Esophagus (tissue), 2 donors: ENCODE results near the gene ANKS1A. TPM values are rescaled to one million over a fixed set of nuclear protein-coding genes. Genes with fewer than 3 reads are reported as not detected.
"Not testable (repeated sequence)": the region's sequence is repeated elsewhere in the genome, so short reads cannot be mapped to it uniquely, and the experiment has no call there.

Experiments
- H3K27ac ChIP-seq, 2 donors: one replicate each; pipeline ENCODE4 v1.5.1; 2013; ENCODE audit warnings: low read depth in 2 of 2, mild to moderate bottlenecking in 2 of 2, inconsistent platforms in 1 of 2, low read length in 1 of 2, moderate library complexity in 1 of 2
- H3K27me3 ChIP-seq, 2 donors: one replicate each; pipeline ENCODE4 v1.6.1; 2013; ENCODE audit warnings: low read length in 2 of 2, control low read depth in 1 of 2, mild to moderate bottlenecking in 1 of 2; ENCODE audit not compliant: insufficient read depth in 2 of 2, control insufficient read depth in 1 of 2
- H3K36me3 ChIP-seq, 2 donors: one replicate each; pipeline ENCODE4 v1.6.1; 2013; ENCODE audit warnings: low read length in 1 of 2; ENCODE audit not compliant: control insufficient read depth in 2 of 2, insufficient read depth in 2 of 2
- H3K4me1 ChIP-seq, 2 donors: one replicate each; pipeline ENCODE4 v1.6.1; 2013; ENCODE audit warnings: low read length in 1 of 2; ENCODE audit not compliant: control insufficient read depth in 2 of 2, insufficient read depth in 2 of 2
- H3K4me3 ChIP-seq, 2 donors: one replicate each; pipeline ENCODE4 v1.5.1; 2013; ENCODE audit warnings: low read length in 2 of 2, mild to moderate bottlenecking in 2 of 2, low read depth in 1 of 2, moderate library complexity in 1 of 2
- H3K9me3 ChIP-seq, 2 donors: one replicate each; pipeline ENCODE4 v1.6.1; 2013; ENCODE audit warnings: mild to moderate bottlenecking in 2 of 2, low read depth in 1 of 2, low read length in 1 of 2, moderate library complexity in 1 of 2; ENCODE audit not compliant: control insufficient read depth in 2 of 2, insufficient read depth in 1 of 2
- WGBS, 2 donors: extraction: QIAGEN DNeasy Blood & Tissue Kit; methylation state at CpG; one replicate each; pipeline ENCODE4 v1.1.7; 2013; 5-methylcytosine and 5-hydroxymethylcytosine counted together
- polyA plus RNA-seq, 2 donors: library from polyadenylated mRNA; stranded (reverse); fragments of 200-250 nt; gene quantifications; one replicate each; pipeline ENCODE4 v1.2.3, GENCODE V29; 2013
- donor health status: healthy with polysubstance abuse.
- donor health status: Bipolar disorder and iron deficiency.

ANKS1A gene
- polyA plus RNA-seq, 2 donors: 6.3 to 7.7 TPM

DNA sequence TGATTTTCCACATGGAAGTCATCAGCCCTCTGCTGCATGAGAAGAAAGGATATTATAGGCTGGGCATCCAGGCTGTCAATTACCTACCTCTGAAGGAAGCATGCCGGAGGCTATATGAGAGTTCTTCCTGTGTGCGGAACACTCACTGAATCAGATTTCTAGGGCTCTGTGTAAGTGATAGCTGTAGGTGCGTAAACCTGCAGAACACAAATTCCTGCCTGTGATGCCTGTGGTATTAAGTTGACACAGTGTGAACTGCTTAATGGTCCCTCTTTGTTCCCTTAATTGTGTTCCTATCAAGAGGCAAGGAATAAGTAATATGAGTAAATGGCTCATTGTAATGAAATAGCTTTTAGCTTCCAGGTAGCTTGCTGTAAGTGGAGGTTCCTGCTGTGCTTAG, 103.3 kb downstream of the ANKS1A start:
- no peaks in the 10 kb centered on the region for H3K27me3 ChIP-seq
- no peaks in the 10 kb centered on the region for H3K9me3 ChIP-seq
- H3K4me3 ChIP-seq: no peak overlapping the region
- no peaks in the 10 kb centered on the region for H3K4me1 ChIP-seq
- WGBS, 2 donors: 97 to 100% methylated on average over 3 of the region's 3 CpGs
- H3K36me3 ChIP-seq: peaks cover 0 to 16% of the 10 kb centered on the region in 2 donors
- H3K27ac ChIP-seq: no peak overlapping the region

DNA sequence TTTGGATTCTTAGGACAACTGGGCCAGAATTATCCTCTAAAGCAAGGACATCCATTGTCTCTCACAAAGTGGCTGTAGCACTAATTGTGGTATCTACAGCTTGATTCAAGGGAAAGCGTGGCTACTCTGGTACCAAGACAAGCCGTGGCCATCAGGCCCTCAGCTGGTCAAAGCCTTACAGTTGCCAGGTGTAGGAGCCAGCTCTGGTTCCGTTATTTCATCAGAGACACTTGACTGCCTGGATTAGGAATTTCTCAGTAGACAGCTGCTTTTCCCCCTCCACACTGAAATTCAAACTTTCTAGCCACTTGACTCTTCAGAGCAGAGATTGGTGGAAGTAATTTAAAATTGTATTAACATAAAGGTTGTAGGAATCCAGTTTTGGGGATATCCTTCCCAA, 104.2 kb downstream of the ANKS1A start:
- Histone ChIP-seq H3K36me3 (peaks cover 0 to 16% of the 10 kb centered on the region in 2 donors), H3K27ac (no peak overlapping the region), H3K27me3 (no peaks in the 10 kb centered on the region), H3K4me3 (no peak overlapping the region), H3K9me3 (no peaks in the 10 kb centered on the region), H3K4me1 (no peaks in the 10 kb centered on the region)
- WGBS, 2 donors: 89 to 94% methylated on average over 3 of the region's 3 CpGs

DNA sequence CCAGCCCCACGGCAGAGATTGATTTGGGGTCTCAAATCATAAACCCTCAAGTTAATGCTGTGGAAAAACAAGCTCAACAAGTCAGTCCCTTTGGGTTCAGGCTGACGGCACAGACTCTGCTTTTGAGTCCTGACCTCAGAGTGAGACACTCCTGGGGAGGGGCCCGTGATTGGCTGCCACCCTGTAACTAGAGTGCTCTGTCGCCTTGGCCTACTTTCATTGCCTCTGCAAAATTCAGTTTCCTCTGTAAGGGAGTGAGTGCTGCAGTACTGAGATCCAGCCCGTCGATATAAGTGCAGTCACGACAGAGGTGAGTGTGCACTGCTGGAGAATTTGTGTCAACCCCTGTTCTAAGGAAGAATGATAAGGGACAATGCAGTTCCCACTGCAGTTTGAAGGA, 105.6 kb downstream of the ANKS1A start:
- H3K36me3 ChIP-seq: peaks cover 0 to 19% of the 10 kb centered on the region in 2 donors

DNA sequence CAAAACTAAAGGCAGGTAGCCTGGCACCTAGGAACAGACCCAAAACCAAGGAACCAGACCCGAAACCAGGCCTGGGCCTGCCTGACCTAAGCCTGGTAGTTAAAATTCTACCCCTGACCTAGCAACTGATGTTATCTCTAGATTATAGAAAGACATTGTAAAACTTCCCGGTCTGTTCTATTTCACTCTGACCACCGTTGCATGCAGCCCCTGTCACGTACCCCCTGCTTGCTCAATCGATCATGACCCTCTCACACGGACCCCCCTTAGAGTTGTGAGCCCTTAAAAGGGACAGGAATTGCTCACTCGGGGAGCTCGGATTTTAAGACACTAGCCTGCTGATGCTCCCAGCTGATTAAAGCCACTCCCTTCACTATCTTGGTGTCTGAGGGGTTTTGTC, 109.4 kb downstream of the ANKS1A start:
- H3K4me3 ChIP-seq, H3K27me3 ChIP-seq, H3K4me1 ChIP-seq, H3K27ac ChIP-seq, H3K9me3 ChIP-seq: not testable (repeated sequence)
- H3K36me3 ChIP-seq: peaks cover 0 to 12% of the 10 kb centered on the region in 2 donors
- 96% methylated on average over 8 of the region's 8 CpGs for WGBS, 2 donors

More for the DNA sequence above, 105.6 kb downstream of the ANKS1A start:
- Histone ChIP-seq H3K27ac (no peak overlapping the region), H3K4me1 (no peaks in the 10 kb centered on the region), H3K9me3 (no peaks in the 10 kb centered on the region), H3K4me3 (no peak overlapping the region), H3K27me3 (no peaks in the 10 kb centered on the region)
- 90 to 94% methylated on average over 7 of the region's 7 CpGs for WGBS, 2 donors

DNA sequence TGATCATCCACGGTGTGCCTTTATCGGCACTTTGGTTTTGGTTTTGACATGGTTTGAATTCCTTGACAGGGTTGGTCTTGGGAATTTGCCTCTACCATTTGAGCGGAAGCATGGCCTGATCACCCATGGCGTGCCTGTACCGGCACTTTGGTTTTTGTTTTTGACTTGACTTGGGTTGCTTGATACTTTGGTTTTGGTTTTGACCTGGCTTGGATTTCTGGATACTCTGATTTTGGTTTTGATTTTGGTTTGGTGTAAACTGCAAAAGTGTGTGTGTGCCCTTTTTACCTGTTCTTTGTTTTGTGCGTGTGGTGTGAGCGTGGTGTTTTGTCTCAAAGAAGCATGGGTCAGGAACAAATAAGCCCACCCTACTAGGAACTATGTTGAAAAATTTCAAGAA, 110.1 kb downstream of the ANKS1A start:
- 95 to 98% methylated on average over 7 of the region's 7 CpGs for WGBS, 2 donors
- H3K27ac ChIP-seq, H3K27me3 ChIP-seq, H3K4me1 ChIP-seq, H3K9me3 ChIP-seq, H3K4me3 ChIP-seq: not testable (repeated sequence)
- H3K36me3 ChIP-seq: peaks cover 0 to 11% of the 10 kb centered on the region in 2 donors

DNA sequence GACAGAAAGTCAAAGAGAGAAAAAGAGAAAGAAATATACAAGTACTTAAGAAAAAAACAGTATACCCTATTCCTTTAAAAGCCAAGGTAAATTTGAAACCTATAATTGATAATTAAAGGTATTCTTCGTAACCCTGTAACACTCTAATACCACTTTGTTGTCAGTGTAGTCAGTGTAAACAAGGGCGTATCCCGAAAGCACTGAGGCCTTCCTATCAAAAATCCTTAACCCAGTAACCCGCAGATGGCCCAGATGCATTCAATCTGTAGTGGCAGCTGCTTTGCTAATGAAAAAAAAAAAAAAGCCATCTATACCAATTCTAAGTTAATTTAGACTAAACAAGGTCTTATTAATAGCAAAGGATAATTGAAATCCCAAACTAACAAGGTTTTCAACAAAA, 110.9 kb downstream of the ANKS1A start:
- H3K27me3 ChIP-seq, H3K9me3 ChIP-seq, H3K27ac ChIP-seq, H3K4me3 ChIP-seq, H3K36me3 ChIP-seq, H3K4me1 ChIP-seq: not testable (repeated sequence)
- WGBS, 2 donors: 88 to 89% methylated on average over 4 of the region's 4 CpGs

DNA sequence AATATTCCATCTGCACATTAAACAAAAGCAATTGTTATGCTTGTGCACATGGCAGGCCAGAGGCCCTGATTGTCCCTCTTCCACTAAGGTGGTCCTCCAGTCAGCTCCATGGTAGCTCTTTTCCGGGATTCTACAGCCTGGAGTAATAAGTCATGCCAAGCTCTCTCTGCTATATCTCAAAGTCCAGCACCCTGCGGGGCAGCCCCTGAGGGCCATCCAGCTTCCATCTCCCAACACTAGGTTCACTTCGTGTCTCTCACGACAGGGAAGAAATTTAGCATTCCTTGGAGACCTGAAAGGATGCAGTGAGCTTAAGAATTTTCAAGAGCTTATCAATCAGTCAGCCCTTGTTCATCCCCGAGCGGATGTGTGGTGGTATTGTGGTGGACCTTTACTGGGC, 112.3 kb downstream of the ANKS1A start:
- not testable (repeated sequence) for H3K27ac ChIP-seq, H3K4me1 ChIP-seq, H3K4me3 ChIP-seq, H3K36me3 ChIP-seq, H3K9me3 ChIP-seq, H3K27me3 ChIP-seq
- 94% methylated on average over 6 of the region's 6 CpGs for WGBS, 2 donors

DNA sequence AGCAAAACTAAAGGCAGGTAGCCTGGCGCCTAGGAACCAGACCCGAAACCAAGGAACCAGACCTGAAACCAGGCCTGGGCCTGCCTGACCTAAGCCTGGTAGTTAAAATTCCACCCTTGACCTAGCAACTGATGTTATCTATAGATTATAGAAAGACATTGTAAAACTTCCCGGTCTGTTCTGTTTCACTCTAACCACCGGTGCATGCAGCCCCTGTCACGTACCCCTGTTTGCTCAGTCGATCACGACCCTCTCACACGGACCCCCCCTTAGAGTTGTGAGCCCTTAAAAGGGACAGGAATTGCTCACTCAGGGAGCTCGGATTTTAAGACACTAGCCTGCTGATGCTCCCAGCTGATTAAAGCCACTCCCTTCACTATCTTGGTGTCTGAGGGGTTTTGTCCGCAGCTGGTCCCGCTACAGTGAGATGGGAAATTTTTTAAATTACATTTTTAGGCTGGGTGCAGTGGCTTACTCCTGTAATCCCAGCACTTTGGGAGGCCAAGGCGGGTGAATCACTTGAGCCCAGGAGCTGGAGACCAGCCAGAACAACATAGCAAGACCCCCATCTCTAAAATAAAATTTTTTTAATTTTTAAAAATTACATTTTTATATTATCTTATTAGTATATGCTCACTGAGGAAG, 115.0 kb downstream of the ANKS1A start:
- WGBS, 2 donors: 83 to 85% methylated on average over 12 of the region's 12 CpGs
- not testable (repeated sequence) for H3K4me1 ChIP-seq

DNA sequence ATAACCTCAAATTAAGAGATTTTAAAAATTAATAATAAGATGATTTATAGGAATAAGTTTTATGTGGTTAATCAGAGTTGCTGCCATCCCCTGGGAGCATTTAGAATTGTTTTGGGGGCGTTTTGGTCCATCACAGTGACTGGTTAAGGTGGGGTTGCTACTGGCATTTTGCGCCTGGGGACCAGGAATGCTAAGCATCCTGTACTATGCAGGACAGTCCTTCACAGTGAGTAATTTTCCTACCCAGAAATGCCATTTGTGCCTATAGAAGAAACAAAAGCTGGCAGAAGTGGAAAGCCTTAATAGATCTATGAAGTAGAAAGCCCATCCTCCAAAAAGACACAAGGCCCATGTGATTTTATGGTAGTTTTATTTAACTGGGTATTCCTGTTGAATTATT, 118.0 kb downstream of the ANKS1A start:
- H3K4me1 ChIP-seq: no peaks in the 10 kb centered on the region
- H3K27ac ChIP-seq: no peak overlapping the region
- H3K4me3 ChIP-seq: no peak overlapping the region
- 88 to 90% methylated on average over 2 of the region's 2 CpGs for WGBS, 2 donors
- H3K27me3 ChIP-seq: no peaks in the 10 kb centered on the region
- no peaks in the 10 kb centered on the region for H3K36me3 ChIP-seq
- H3K9me3 ChIP-seq: no peaks in the 10 kb centered on the region

More for the DNA sequence above, 115.0 kb downstream of the ANKS1A start:
- H3K36me3 ChIP-seq, H3K4me3 ChIP-seq, H3K27ac ChIP-seq, H3K27me3 ChIP-seq, H3K9me3 ChIP-seq: not testable (repeated sequence)

DNA sequence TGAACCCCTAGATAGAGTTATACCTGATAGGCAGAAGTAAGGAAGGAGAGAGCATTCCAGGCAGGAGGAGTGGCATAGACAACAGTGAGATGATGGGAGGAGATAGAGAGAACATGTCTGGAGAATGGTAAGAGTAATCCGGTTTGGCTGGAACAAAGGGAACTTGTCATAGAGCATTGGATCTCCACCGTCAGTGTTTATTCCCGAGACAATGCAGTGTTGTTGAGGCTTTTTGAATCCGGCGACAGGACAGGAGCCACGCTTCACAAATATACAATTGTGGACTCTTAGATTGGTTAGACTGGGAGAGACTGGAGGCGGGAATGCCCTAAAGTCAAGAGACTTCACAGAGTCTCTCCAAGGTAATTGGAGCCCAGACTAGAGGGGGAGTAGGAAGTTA, 119.8 kb downstream of the ANKS1A start:
- H3K36me3 ChIP-seq: no peaks in the 10 kb centered on the region
- H3K4me3 ChIP-seq: no peak overlapping the region
- no peaks in the 10 kb centered on the region for H3K4me1 ChIP-seq
- no peaks in the 10 kb centered on the region for H3K9me3 ChIP-seq
- 95 to 97% methylated on average over 7 of the region's 7 CpGs for WGBS, 2 donors
- H3K27ac ChIP-seq: no peak overlapping the region
- no peaks in the 10 kb centered on the region for H3K27me3 ChIP-seq
